ENCODE results near the gene NAA35.

Gene NAA35

DNA sequence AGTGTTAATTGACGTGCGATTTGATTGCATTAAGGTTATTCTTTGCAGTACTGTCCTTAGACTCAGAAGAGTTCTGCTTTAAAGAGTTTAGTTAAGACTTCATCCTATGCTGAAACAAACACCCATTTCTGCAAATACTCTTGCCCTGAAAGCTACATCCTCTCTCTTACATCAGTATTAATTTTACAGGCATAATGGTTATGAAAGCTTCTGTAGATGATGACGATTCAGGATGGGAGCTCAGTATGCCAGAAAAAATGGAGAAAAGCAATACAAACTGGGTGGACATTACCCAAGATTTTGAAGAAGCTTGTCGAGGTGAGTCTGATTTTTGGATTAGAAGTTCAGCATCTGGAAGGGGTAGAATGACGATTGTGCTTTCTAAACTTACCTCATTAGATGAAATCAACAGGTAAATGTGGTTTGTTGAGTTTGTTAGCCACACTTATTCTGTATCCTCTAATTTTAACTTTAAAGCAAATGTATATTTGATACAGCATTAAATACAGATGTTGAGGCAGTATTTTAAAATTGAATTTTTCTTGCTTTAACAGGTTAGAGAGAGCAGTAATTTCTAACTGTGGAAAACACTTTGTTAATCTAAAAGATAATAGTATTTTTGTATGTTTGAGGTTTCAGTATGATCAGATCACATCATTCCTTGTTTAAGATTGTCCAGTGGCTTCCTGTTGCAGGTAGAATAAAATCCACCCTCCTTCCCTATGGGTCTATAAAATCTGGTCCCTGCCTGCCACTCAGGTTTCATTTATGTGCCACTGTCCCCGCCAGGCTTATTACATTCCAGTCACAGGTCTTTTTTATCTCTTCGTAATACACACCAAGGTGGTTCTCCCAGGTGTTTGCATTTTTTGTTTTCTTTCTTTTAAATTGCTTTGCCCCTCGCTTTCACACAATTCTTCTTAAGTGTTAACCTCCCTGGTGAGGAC lies 1.3 kb downstream of the NAA35 start:
- DNase-seq: no peak
- Histone ChIP-seq H3K4me3 (ENCODE audit: low read depth, low read length) (peak overlapping the region; percentile 90), H3K27ac (no peak overlapping the region), H3K27me3 (replicated peaks) (no peaks in the 10 kb centered on the region), H3K36me3 (replicated peaks) (peaks cover 18% of the 10 kb centered on the region)
- TF ChIP-seq, protein P1, sequence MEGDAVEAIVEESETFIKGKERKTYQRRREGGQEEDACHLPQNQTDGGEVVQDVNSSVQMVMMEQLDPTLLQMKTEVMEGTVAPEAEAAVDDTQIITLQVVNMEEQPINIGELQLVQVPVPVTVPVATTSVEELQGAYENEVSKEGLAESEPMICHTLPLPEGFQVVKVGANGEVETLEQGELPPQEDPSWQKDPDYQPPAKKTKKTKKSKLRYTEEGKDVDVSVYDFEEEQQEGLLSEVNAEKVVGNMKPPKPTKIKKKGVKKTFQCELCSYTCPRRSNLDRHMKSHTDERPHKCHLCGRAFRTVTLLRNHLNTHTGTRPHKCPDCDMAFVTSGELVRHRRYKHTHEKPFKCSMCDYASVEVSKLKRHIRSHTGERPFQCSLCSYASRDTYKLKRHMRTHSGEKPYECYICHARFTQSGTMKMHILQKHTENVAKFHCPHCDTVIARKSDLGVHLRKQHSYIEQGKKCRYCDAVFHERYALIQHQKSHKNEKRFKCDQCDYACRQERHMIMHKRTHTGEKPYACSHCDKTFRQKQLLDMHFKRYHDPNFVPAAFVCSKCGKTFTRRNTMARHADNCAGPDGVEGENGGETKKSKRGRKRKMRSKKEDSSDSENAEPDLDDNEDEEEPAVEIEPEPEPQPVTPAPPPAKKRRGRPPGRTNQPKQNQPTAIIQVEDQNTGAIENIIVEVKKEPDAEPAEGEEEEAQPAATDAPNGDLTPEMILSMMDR (IDR thresholded peaks at IDR 0.05; ENCODE audit: low read depth, low read length, missing control alignments): no peak
- in situ Hi-C loops (cut with HindIII; ENCODE audit: low pct_ligation_motif_present, low sequenced_read_pairs): no loop called here

DNA sequence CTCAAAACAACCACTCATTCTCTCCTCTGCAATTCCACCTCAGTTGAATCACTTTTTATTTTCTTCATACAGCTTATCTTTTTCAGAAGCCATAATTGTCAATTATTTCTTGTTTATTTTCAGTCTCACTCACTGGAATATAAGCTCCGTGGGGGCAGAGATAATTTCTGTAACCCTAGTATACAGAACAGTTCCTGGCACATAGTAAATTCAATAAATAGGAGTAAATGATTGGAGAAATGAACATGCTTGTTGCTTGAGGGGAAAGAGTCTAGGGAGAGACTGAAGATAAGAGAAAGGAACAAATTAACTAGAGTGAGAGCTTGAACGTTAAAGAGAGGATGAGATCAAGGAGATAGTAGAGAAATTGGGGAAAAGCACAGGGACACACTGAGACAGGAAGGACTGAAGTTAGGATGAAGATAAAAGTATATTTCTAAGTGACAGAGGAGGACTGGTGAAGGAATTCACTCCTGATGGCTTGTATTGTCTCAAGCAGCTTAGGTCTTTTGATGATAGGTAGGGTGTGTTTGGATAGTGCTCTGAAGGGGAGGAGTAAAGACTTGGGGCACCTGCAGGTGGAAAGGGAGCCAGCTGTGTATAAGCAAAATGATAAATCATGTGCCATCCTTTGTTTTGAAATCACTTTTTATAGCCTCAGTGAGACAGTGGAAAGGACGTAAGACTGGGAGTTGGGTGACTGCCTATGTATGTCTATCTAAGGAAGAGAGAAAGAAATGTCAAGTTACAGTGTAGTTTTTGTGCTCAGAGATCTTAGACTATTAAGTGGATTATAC lies 2.2 kb downstream of the NAA35 start:
- H3K27ac ChIP-seq: no peak overlapping the region
- H3K27me3 ChIP-seq (replicated peaks): no peaks in the 10 kb centered on the region
- in situ Hi-C loops (cut with HindIII; ENCODE audit: low pct_ligation_motif_present, low sequenced_read_pairs): no loop called here
- DNase-seq: no peak
- no peak overlapping the region for H3K4me3 ChIP-seq (ENCODE audit: low read depth, low read length)
- peaks cover 18% of the 10 kb centered on the region for H3K36me3 ChIP-seq (replicated peaks)
- TF ChIP-seq, protein P1 (IDR thresholded peaks at IDR 0.05; ENCODE audit: low read depth, low read length, missing control alignments): no peak

DNA sequence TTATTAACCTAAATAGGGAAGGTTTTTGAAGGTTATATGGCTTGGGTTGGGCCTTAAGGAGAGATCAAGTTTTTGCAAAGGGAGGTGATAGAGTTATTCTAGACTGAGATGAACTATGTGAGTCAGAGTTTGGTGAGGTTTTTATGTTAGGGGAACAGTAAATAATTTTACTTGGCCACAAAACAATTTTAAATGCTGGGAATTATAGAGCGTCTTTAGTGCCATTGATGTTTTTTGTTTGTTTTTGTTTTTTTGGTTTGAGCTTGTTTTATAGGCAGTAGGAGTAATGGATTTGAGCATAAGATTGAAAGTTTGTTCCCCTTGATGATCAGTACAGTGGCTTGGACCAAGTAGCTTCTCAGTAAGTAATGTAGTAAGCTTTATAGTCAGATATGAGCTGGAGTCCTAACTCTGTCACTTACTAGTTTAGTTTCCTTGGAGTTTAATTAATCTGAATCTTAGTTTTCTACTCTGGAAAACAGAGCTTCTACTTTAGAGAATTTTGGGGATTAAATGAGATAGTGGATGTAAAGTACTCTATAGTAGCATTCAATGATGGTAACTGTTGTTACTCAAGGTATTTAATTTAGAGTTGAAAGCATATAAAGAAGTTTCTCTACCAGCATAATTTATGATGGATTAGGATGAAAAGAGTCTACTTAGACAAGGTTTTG lies 2.9 kb downstream of the NAA35 start:
- no peaks in the 10 kb centered on the region for H3K27me3 ChIP-seq (replicated peaks)
- H3K4me3 ChIP-seq (ENCODE audit: low read depth, low read length): no peak overlapping the region
- H3K36me3 ChIP-seq (replicated peaks): peaks cover 21% of the 10 kb centered on the region
- in situ Hi-C loops (cut with HindIII; ENCODE audit: low pct_ligation_motif_present, low sequenced_read_pairs): no loop called here
- no peak overlapping the region for H3K27ac ChIP-seq
- TF ChIP-seq, protein P1 (IDR thresholded peaks at IDR 0.05; ENCODE audit: low read depth, low read length, missing control alignments): no peak
- DNase-seq: no peak

DNA sequence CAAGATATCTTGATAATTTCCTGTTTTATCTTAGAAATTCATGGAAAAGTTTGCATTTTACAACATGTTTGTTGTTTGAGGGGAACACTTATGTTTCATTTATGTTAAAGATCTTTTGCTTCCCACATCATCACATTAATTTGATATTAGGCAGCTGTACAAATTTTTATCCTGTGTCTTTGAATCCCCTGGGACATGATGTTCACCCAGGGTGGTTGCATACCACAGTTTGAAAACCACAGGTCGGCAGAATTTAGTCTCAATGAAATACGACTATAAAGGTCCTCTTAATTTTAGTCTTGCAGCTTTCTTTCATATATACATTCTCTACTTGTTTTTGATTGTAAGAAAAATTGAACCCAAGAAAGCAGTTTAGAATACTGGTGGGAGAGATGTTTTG lies 3.7 kb downstream of the NAA35 start:
- in situ Hi-C loops (cut with HindIII; ENCODE audit: low pct_ligation_motif_present, low sequenced_read_pairs): no loop called here
- DNase-seq: no peak
- H3K4me3 ChIP-seq (ENCODE audit: low read depth, low read length): no peak overlapping the region
- peaks cover 22% of the 10 kb centered on the region for H3K36me3 ChIP-seq (replicated peaks)
- no peaks in the 10 kb centered on the region for H3K27me3 ChIP-seq (replicated peaks)
- TF ChIP-seq, protein P1 (IDR thresholded peaks at IDR 0.05; ENCODE audit: low read depth, low read length, missing control alignments): no peak
- H3K27ac ChIP-seq: no peak overlapping the region

DNA sequence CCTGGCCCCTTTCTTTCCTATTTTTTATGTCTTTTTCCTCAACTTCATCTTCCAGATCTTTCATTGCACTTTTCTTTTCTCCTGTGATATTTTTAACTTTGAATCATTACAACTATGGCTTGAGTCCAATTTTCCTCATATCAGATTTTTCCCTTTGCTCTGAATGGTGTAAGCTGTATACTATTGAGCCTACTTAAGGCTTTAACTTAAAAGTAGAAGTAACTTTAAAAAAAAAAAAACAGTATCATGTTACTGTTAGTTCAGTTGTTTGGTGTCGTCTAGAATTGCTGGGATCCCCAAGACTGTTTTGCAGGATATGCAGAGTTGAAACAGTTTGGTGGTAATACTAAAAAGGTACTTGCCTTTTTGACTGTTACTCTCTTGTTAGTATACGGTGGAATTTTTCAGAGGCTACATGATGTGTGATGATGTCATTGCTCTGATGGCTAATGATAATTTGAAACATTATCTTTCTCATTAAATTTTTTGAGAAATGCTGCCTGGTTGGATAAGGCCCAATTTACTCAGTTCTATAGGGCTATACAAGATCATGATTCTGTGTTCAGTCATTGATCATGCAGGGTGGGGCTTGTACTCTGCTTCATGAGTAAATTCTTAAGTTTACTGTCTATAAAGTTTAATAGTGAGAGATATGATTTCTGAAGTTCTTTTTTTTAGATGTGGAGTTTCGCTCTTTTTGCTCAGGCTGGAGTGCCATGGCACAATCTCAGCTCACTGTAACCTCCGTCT lies 8.8 kb downstream of the NAA35 start:
- in situ Hi-C loops (cut with HindIII; ENCODE audit: low pct_ligation_motif_present, low sequenced_read_pairs): no loop called here
- Histone ChIP-seq H3K36me3 (replicated peaks) (peaks cover 8% of the 10 kb centered on the region), H3K27me3 (replicated peaks) (no peaks in the 10 kb centered on the region), H3K4me3 (ENCODE audit: low read depth, low read length) (no peak overlapping the region), H3K27ac (no peak overlapping the region)
- TF ChIP-seq, protein P1 (IDR thresholded peaks at IDR 0.05; ENCODE audit: low read depth, low read length, missing control alignments): no peak
- no peak for DNase-seq
